Measurements from ENCODE around the gene CTDSP1. TPM values are rescaled to one million over a fixed set of nuclear protein-coding genes. Genes with fewer than 3 reads are reported as not detected.
A peak's percentile ranks its signal among the peaks of the same experiment; 100 is the strongest.

The CTDSP1 gene
- 10 to 100 TPM in 1 of 2 donors, 1 to 10 TPM in 1; 8.1 to 86.8 TPM for total RNA-seq

- Mint-ChIP-seq H3K36me3 (no peaks in the 10 kb centered on the region), H3K27ac (peak within 1 kb of the TSS in 1 of 2 donors; percentile 70), H3K9me3 (no peaks in the 10 kb centered on the region)
- DNase-seq (ENCODE audit: low spot score in 2 of 2) (peak; percentile 82 to 86), ATAC-seq (peak; percentile 60 to 63)
These were observed at the start of gene CTDSP1 for GRCh38 chr2:218399391-218400166. CTDSP1 (plus strand) TSS chr2:218399868; CDS start chr2:218400091, 223 bp downstream.

GRCh38 chr2:218354045-218354444, 45.6 kb upstream of the CTDSP1 start:
- peaks cover 0 to 8% of the 10 kb centered on the region in 2 donors for H3K36me3 Mint-ChIP-seq
- peaks cover 8 to 11% of the 10 kb centered on the region in 2 donors for H3K9me3 Mint-ChIP-seq
- H3K27ac Mint-ChIP-seq: no peak overlapping the region
- DNase-seq (ENCODE audit: low spot score in 2 of 2) (no peak), ATAC-seq (no peak)

- H3K36me3 Mint-ChIP-seq: peaks cover 0 to 8% of the 10 kb centered on the region in 2 donors
- H3K9me3 Mint-ChIP-seq: peaks cover 6 to 8% of the 10 kb centered on the region in 2 donors
- ATAC-seq (no peak), DNase-seq (ENCODE audit: low spot score in 2 of 2) (no peak)
- H3K27ac Mint-ChIP-seq: no peak overlapping the region
These were observed 44.7 kb upstream of the CTDSP1 start for GRCh38 chr2:218354850-218355443.

GRCh38 chr2:218357236-218358177, 42.2 kb upstream of the CTDSP1 start:
- ATAC-seq: no peak
- Mint-ChIP-seq H3K9me3 (peaks cover 0 to 3% of the 10 kb centered on the region in 2 donors), H3K27ac (no peak overlapping the region), H3K36me3 (no peaks in the 10 kb centered on the region)
- no peak for DNase-seq (ENCODE audit: low spot score in 2 of 2)

- Mint-ChIP-seq H3K9me3 (no peaks in the 10 kb centered on the region), H3K36me3 (no peaks in the 10 kb centered on the region), H3K27ac (no peak overlapping the region)
- no peak for DNase-seq (ENCODE audit: low spot score in 2 of 2)
- no peak for ATAC-seq
These were observed 39.2 kb upstream of the CTDSP1 start for GRCh38 chr2:218360453-218360852.

- DNase-seq (ENCODE audit: low spot score in 2 of 2) (no peak), ATAC-seq (no peak)
- Mint-ChIP-seq H3K9me3 (no peaks in the 10 kb centered on the region), H3K36me3 (no peaks in the 10 kb centered on the region), H3K27ac (no peak overlapping the region)
These were observed 37.1 kb upstream of the CTDSP1 start for GRCh38 chr2:218362606-218363005.

GRCh38 chr2:218363736-218364135, 35.9 kb upstream of the CTDSP1 start:
- no peak for ATAC-seq
- no peak for DNase-seq (ENCODE audit: low spot score in 2 of 2)
- Mint-ChIP-seq H3K36me3 (no peaks in the 10 kb centered on the region), H3K9me3 (no peaks in the 10 kb centered on the region), H3K27ac (peak overlapping the region in 1 of 2 donors; percentile 29)

GRCh38 chr2:218364196-218364595, 35.5 kb upstream of the CTDSP1 start:
- DNase-seq (ENCODE audit: low spot score in 2 of 2) (no peak), ATAC-seq (no peak)
- Mint-ChIP-seq H3K36me3 (no peaks in the 10 kb centered on the region), H3K27ac (no peak overlapping the region), H3K9me3 (no peaks in the 10 kb centered on the region)

GRCh38 chr2:218366621-218367414, 32.9 kb upstream of the CTDSP1 start:
- ATAC-seq: no peak
- Mint-ChIP-seq H3K27ac (no peak overlapping the region), H3K9me3 (no peaks in the 10 kb centered on the region), H3K36me3 (no peaks in the 10 kb centered on the region)
- DNase-seq (ENCODE audit: low spot score in 2 of 2): no peak

GRCh38 chr2:218367415-218368149, 32.1 kb upstream of the CTDSP1 start:
- no peaks in the 10 kb centered on the region for H3K36me3 Mint-ChIP-seq
- H3K9me3 Mint-ChIP-seq: no peaks in the 10 kb centered on the region
- peak overlapping the region in 1 of 2 donors; percentile 44 for H3K27ac Mint-ChIP-seq
- DNase-seq (ENCODE audit: low spot score in 2 of 2): peak; percentile 68 to 88
- peak; percentile 97 to 98 for ATAC-seq

- Mint-ChIP-seq H3K27ac (no peak overlapping the region), H3K36me3 (no peaks in the 10 kb centered on the region), H3K9me3 (no peaks in the 10 kb centered on the region)
- ATAC-seq: no peak
- DNase-seq (ENCODE audit: low spot score in 2 of 2): no peak
These were observed 31.5 kb upstream of the CTDSP1 start for GRCh38 chr2:218368150-218368528.

GRCh38 chr2:218368621-218369153, 31.0 kb upstream of the CTDSP1 start:
- Mint-ChIP-seq H3K9me3 (no peaks in the 10 kb centered on the region), H3K27ac (no peak overlapping the region), H3K36me3 (no peaks in the 10 kb centered on the region)
- DNase-seq (ENCODE audit: low spot score in 2 of 2): no peak
- ATAC-seq: no peak

- H3K9me3 Mint-ChIP-seq: no peaks in the 10 kb centered on the region
- no peaks in the 10 kb centered on the region for H3K36me3 Mint-ChIP-seq
- ATAC-seq (no peak), DNase-seq (ENCODE audit: low spot score in 2 of 2) (no peak)
- H3K27ac Mint-ChIP-seq: no peak overlapping the region
These were observed 30.3 kb upstream of the CTDSP1 start for GRCh38 chr2:218369330-218369729.

GRCh38 chr2:218370410-218371063, 29.1 kb upstream of the CTDSP1 start:
- no peaks in the 10 kb centered on the region for H3K9me3 Mint-ChIP-seq
- no peak overlapping the region for H3K27ac Mint-ChIP-seq
- ATAC-seq (no peak), DNase-seq (ENCODE audit: low spot score in 2 of 2) (no peak)
- no peaks in the 10 kb centered on the region for H3K36me3 Mint-ChIP-seq

- no peak overlapping the region for H3K27ac Mint-ChIP-seq
- no peaks in the 10 kb centered on the region for H3K9me3 Mint-ChIP-seq
- DNase-seq (ENCODE audit: low spot score in 2 of 2): no peak
- ATAC-seq: no peak
- no peaks in the 10 kb centered on the region for H3K36me3 Mint-ChIP-seq
These were observed 27.7 kb upstream of the CTDSP1 start for GRCh38 chr2:218371983-218372350.

All from activated naive CD4-positive, alpha-beta T cell treated with anti-CD3 and anti-CD28 coated beads, Interleukin-2, amount 50 U/mL, for 72 hours (primary cell).